Endothelial cell (in vitro differentiated cells): ENCODE results near the gene ATRIP. TPM values are rescaled to one million over a fixed set of nuclear protein-coding genes. Genes with fewer than 3 reads are reported as not detected.

Source experiments
- DNase-seq: peaks from one replicate; pipeline ENCODE4 v3.0.0; 2021; ENCODE audit warnings: low spot score
- H3K27ac Mint-ChIP-seq: one replicate; pipeline ENCODE4 v1.8.0; 2021; ENCODE audit warnings: mixed read lengths, inconsistent platforms; ENCODE audit not compliant: unreplicated experiment
- H3K27me3 Mint-ChIP-seq: one replicate; pipeline ENCODE4 v1.8.0; 2021; ENCODE audit warnings: mild to moderate bottlenecking, moderate library complexity, mixed read lengths, inconsistent platforms; ENCODE audit not compliant: unreplicated experiment
- H3K36me3 Mint-ChIP-seq: one replicate; pipeline ENCODE4 v1.8.0; 2021; ENCODE audit warnings: mild to moderate bottlenecking, low read depth, mixed read lengths, inconsistent platforms; ENCODE audit not compliant: unreplicated experiment
- H3K4me1 Mint-ChIP-seq: one replicate; pipeline ENCODE4 v1.8.0; 2021; ENCODE audit warnings: mild to moderate bottlenecking, mixed read lengths, inconsistent platforms; ENCODE audit not compliant: unreplicated experiment
- H3K4me3 Mint-ChIP-seq: one replicate; pipeline ENCODE4 v1.8.0; 2021; ENCODE audit warnings: mild to moderate bottlenecking, mixed read lengths, inconsistent platforms; ENCODE audit not compliant: unreplicated experiment
- H3K9me3 Mint-ChIP-seq: one replicate; pipeline ENCODE4 v1.8.0; 2021; ENCODE audit warnings: mixed read lengths, inconsistent platforms; ENCODE audit not compliant: unreplicated experiment
- CTCF ChIP-seq: fragments of 200-600 bp; sonication (generic); IDR thresholded peaks from one replicate; pipeline ENCODE4 v1.5.0; 2021; ENCODE audit warnings: antibody characterized with exemption; ENCODE audit not compliant: unreplicated experiment
- total RNA-seq: library from RNA; stranded (reverse); fragmentation: NEBNext Ultra II Directional; extraction: Animal tissue kit (Norgen Biotek cat#: 25700); gene quantifications from one replicate; pipeline ENCODE4 v1.2.1, GENCODE V29; 2021; ENCODE audit not compliant: unreplicated experiment

ATRIP gene
- total RNA-seq, 1 donor from 2014 or later: 11.2 TPM

- Mint-ChIP-seq H3K4me1 (peaks cover 26% of the 10 kb centered on the region), H3K4me3 (peak overlapping the region; percentile 81), H3K9me3 (no peaks in the 10 kb centered on the region)
Measured at GRCh38 chr3:48431224-48432029, 15.1 kb upstream of the ATRIP start.

GRCh38 chr3:48432411-48433371, 13.8 kb upstream of the ATRIP start:
- H3K4me1 Mint-ChIP-seq: peaks cover 16% of the 10 kb centered on the region
- H3K27ac Mint-ChIP-seq: no peak overlapping the region
- no peak overlapping the region for H3K4me3 Mint-ChIP-seq
- H3K27me3 Mint-ChIP-seq: peaks cover 11% of the 10 kb centered on the region
- H3K36me3 Mint-ChIP-seq: peaks cover 10% of the 10 kb centered on the region
- no peaks in the 10 kb centered on the region for H3K9me3 Mint-ChIP-seq
- DNase-seq: peak; percentile 30
- peak; percentile 12 for TF ChIP-seq CTCF

More at GRCh38 chr3:48431224-48432029, 15.1 kb upstream of the ATRIP start:
- TF ChIP-seq CTCF: no peak
- DNase-seq: no peak
- H3K36me3 Mint-ChIP-seq: peaks cover 14% of the 10 kb centered on the region
- H3K27ac Mint-ChIP-seq: peak overlapping the region; percentile 61
- H3K27me3 Mint-ChIP-seq: peaks cover 16% of the 10 kb centered on the region

GRCh38 chr3:48433472-48434118, 12.9 kb upstream of the ATRIP start:
- no peak for DNase-seq
- peaks cover 9% of the 10 kb centered on the region for H3K4me1 Mint-ChIP-seq
- no peak overlapping the region for H3K4me3 Mint-ChIP-seq
- peaks cover 8% of the 10 kb centered on the region for H3K27me3 Mint-ChIP-seq
- H3K27ac Mint-ChIP-seq: no peak overlapping the region
- no peaks in the 10 kb centered on the region for H3K9me3 Mint-ChIP-seq
- TF ChIP-seq CTCF: no peak
- peaks cover 10% of the 10 kb centered on the region for H3K36me3 Mint-ChIP-seq

GRCh38 chr3:48434591-48435222, 11.8 kb upstream of the ATRIP start:
- peaks cover 10% of the 10 kb centered on the region for H3K36me3 Mint-ChIP-seq
- H3K4me3 Mint-ChIP-seq: no peak overlapping the region
- peak overlapping the region; percentile 19 for H3K27ac Mint-ChIP-seq
- no peak for TF ChIP-seq CTCF
- H3K4me1 Mint-ChIP-seq: peaks cover 14% of the 10 kb centered on the region
- H3K9me3 Mint-ChIP-seq: no peaks in the 10 kb centered on the region
- peaks cover 12% of the 10 kb centered on the region for H3K27me3 Mint-ChIP-seq
- no peak for DNase-seq
